ENCODE measurements around the gene NLRP12. TPM values are rescaled to one million over a fixed set of nuclear protein-coding genes. Genes with fewer than 3 reads are reported as not detected.
A peak's percentile ranks its signal among the peaks of the same experiment; 100 is the strongest.

NLRP12 gene
- total and polyA plus RNA-seq, 9 donors: 0.05 to 0.95 (median 0.15) TPM

MicroRNAs within 50 kb of the gene (microRNA counts, 767-probe panel; counts per million panel counts)
- 530 counts per million, percentile 78 among the panel's probes with 10 or more counts for microRNA hsa-miR-371a-3p
- microRNA hsa-miR-371a-5p: 530 counts per million, percentile 78 among the panel's probes with 10 or more counts
- 530 counts per million, percentile 78 among the panel's probes with 10 or more counts for microRNA hsa-miR-371b-3p
- microRNA hsa-miR-371b-5p: 530 counts per million, percentile 78 among the panel's probes with 10 or more counts
- microRNA hsa-miR-372: 530 counts per million, percentile 78 among the panel's probes with 10 or more counts
- microRNA hsa-miR-373-3p: 530 counts per million, percentile 78 among the panel's probes with 10 or more counts
- 530 counts per million, percentile 78 among the panel's probes with 10 or more counts for microRNA hsa-miR-516a-3p
- 530 counts per million, percentile 78 among the panel's probes with 10 or more counts for microRNA hsa-miR-516a-5p
- microRNA hsa-miR-522-3p: 530 counts per million, percentile 78 among the panel's probes with 10 or more counts

Small RNAs within 50 kb of the gene (microRNA-seq; reads per million reads assigned to microRNA genes)
- gene MIR1283-2 (0 reads per million in 3 donors), gene MIR371A (0 reads per million in 3 donors), gene MIR372 (1.1 to 5.7 (median 1.3) reads per million in 3 donors), gene MIR373 (0.32 to 0.75 (median 0.36) reads per million in 3 donors), gene MIR516A1 (0 reads per million in 3 donors), gene MIR516A2 (0 reads per million in 3 donors), gene MIR519A1 (0 reads per million in 3 donors), gene MIR521-1 (0 reads per million in 3 donors), gene MIR522 (0 reads per million in 3 donors), gene MIR527 (0 reads per million in 3 donors)

Small RNAs within 50 kb of the gene (small RNA-seq; reads per million reads assigned to genes)
- not detected for gene AC008753.1
- not detected for gene MIR1283-2
- not detected for gene MIR371A
- gene MIR372: not detected
- gene MIR373: not detected
- gene MIR516A1: not detected
- gene MIR516A2: not detected
- not detected for gene MIR519A1
- not detected for gene MIR521-1
- gene MIR527: not detected
- gene RNU6-1041P: not detected
- gene RNU6-165P: not detected
- not detected for gene RNU6-751P
- gene RNU6-982P: not detected

Other genes with a start within 250 kb of the NLRP12 start
- gene DPRX, start 192.3 kb downstream of the NLRP12 start, total RNA-seq: not detected
- not detected for gene DPRX, start 192.3 kb downstream of the NLRP12 start, polyA plus RNA-seq
- 100 to 1,000 TPM in 5 of 7 donors, 10 to 100 TPM in 2; 27.5 to 216 (median 146) TPM for gene MYADM, start 43.6 kb upstream of the NLRP12 start, total RNA-seq
- 100 to 1,000 TPM in 1 of 2 donors, 10 to 100 TPM in 1; 86.3 to 134 TPM for gene MYADM, start 43.6 kb upstream of the NLRP12 start, polyA plus RNA-seq
- under 1 TPM in 1 of 7 donors, not detected in 6; 0.08 TPM for gene PRKCG, start 57.9 kb upstream of the NLRP12 start, total RNA-seq
- gene PRKCG, start 57.9 kb upstream of the NLRP12 start, polyA plus RNA-seq: under 1 TPM in 1 of 2 donors, not detected in 1; 0.04 TPM
- gene CACNG7, start 85.0 kb upstream of the NLRP12 start, total RNA-seq: not detected
- gene CACNG7, start 85.0 kb upstream of the NLRP12 start, polyA plus RNA-seq: under 1 TPM in 1 of 2 donors, not detected in 1; 0.02 TPM
- under 1 TPM in 4 of 7 donors, not detected in 3; 0.03 to 0.12 (median 0.08) TPM for gene CACNG8, start 138.6 kb upstream of the NLRP12 start, total RNA-seq
- under 1 TPM; 0.06 to 0.13 TPM for gene CACNG8, start 138.6 kb upstream of the NLRP12 start, polyA plus RNA-seq
- gene CACNG6, start 167.3 kb upstream of the NLRP12 start, total RNA-seq: 1 to 10 TPM in 1 of 7 donors, under 1 TPM in 1, not detected in 5; 0.15 to 3.2 TPM
- not detected for gene CACNG6, start 167.3 kb upstream of the NLRP12 start, polyA plus RNA-seq
- gene VSTM1, start 239.6 kb upstream of the NLRP12 start, total RNA-seq: not detected
- gene VSTM1, start 239.6 kb upstream of the NLRP12 start, polyA plus RNA-seq: not detected

Data from ovary (tissue), 9 donors.